Endometrial microvascular endothelial cells (primary cell): ENCODE data around the gene SIK3. TPM values are rescaled to one million over a fixed set of nuclear protein-coding genes. Genes with fewer than 3 reads are reported as not detected.
"Not testable (repeated sequence)": the region's sequence is repeated elsewhere in the genome, so short reads cannot be mapped to it uniquely, and the experiment has no call there.

Source experiments
- in situ Hi-C: cut with HindIII; loops from 2 replicates; pipeline ENCODE4 v1.10.0; 2017; ENCODE audit warnings: low sequenced_read_pairs, low pct_unique_long_range_greater_than_20kb; ENCODE audit errors: inconsistent ontology term
- total RNA-seq: library from RNA; depleted of rRNA; stranded (reverse); fragments of >200 nt; gene quantifications from one replicate; pipeline ENCODE4 v1.2.3, GENCODE V29; 2015; ENCODE audit errors: inconsistent ontology term

The SIK3 gene
- 7.9 TPM for total RNA-seq

GRCh38 chr11:117098269-117099232, at the start of gene SIK3:
TSS of gene SIK3 (minus strand) at chr11:117098428. CDS start at chr11:117098415, 13 bp downstream.
- in situ Hi-C loops = no loop called here

DNA sequence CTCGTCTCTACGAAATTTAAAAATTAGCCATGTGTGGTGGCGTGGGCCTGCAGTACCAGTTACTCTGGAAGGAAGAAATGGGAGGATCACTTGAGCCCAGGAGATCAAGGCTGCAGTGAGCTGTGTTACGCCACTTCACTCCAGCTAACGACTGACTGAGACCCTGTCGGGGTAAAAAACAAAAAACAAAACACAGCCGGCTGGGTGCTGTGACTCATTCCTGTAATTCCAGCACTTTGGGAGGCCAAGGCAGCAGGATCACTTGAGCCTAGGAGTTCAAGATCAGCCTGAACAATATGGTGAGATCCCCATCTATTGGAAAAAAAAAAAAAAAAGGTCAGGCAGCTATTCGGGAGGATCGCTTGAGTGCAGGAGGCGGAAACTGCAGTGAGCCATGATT, 48.3 kb upstream of the SIK3 start:
- in situ Hi-C loops = no loop called here

- in situ Hi-C loops = no loop called here
Measured at GRCh38 chr11:117145393-117145761, 47.1 kb upstream of the SIK3 start.

- in situ Hi-C loops = no loop called here
Measured at GRCh38 chr11:117144477-117145392, 46.5 kb upstream of the SIK3 start.

- in situ Hi-C loops = no loop called here
Measured at GRCh38 chr11:117143871-117144476, 45.7 kb upstream of the SIK3 start, which contains the start of gene PAFAH1B2. TSS of gene PAFAH1B2 (plus strand) at chr11:117144287. CDS start at chr11:117152448, 8,161 bp downstream.

DNA sequence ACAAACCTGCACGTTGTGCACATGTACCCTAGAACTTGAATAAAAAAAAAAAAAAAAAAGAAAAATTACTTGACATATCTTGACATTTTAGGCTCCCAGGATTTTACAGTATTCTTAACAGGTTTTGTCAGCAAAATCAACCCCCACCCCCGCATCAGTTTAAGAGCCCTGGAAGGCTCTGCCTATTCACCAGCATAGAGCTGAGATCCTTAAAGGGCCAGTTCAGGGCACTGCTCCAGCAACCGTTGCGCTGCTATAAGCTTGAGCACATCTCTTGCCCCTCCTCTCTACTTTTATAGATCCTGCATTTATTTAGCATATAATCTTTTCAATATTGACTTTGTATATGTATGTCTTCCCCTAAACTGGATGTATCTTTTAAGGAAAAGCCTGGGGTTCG, 45.2 kb upstream of the SIK3 start:
- in situ Hi-C loops = no loop called here

- in situ Hi-C loops = not testable (repeated sequence)
Measured at GRCh38 chr11:117137223-117138086, 39.2 kb upstream of the SIK3 start.

DNA sequence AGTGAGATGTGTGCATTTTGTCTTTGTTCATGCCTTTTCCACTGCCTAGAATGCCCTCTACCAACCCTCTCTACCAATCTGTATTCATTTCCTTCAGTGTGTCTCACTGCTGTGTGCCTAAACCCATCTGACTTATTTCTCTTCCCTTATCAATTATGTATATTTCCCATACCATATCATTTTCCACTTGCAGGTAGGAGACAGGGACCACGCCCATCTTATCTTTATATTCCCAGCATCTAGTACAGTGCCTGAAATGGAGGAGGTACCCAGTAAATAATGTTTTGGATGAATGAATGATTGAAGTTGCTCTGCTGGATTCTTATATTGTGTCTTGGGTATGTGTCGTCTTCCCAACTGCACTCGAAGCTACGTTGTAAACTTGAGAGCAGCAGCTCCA, 36.8 kb upstream of the SIK3 start:
- in situ Hi-C loops = not testable (repeated sequence)

DNA sequence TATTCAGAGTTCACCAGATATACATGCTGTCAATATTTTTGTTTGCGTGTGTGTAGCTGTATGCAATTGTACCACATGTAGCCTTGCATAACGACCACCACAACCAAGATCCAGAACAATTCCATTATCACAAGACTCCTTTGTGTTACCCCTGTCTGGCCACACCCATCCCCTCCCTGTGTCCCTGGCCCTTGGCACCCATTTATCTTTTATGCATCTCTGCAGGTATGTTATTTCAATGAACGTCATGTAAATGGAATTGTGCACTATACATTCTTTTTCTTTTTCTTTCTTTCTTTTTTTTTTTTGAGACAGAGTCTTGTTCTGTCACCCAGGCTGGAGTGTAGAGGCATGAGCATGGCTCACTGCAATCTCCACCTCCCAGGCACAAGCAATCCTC, 36.2 kb upstream of the SIK3 start:
- in situ Hi-C loops = no loop called here

DNA sequence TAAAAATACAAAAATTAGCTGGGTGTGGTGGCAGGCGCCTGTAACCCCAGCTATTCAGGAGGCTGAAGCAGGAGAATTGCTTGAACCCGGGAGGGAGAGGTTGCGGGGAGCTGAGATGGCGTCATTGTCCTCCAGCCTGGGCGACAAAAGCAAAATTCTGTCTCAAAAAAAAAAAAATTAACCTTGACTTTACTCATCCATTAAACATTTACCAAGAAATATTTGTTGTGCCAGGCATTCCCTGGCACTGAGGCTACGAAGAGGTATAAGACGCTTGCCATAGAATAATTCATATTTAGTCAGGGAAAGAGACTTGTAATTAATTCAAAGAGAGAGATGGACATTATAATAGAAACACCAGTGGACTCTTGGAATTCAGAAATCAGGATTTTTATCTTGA, 32.7 kb upstream of the SIK3 start:
- in situ Hi-C loops = no loop called here

GRCh38 chr11:117130396-117130795, 32.2 kb upstream of the SIK3 start:
- in situ Hi-C loops = not testable (repeated sequence)

DNA sequence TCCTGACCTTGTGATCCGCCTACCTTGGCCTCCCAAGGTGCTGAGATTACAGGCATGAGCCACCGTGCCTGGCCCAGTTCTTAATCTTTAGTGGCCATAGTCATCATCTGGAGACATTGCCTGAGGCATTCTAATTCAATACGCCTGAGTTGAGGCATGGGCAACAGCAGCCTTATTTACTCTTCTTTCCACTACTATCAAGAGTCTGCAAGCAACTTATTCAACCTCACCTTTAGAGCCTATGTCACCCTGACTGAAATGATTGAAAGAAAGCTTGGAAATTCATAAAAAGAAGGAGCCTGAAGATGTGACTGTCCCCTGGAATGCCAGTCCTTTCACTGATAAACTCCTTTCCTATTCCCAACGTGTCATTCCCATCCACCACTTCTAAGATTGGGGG, 30.1 kb upstream of the SIK3 start:
- in situ Hi-C loops = no loop called here

DNA sequence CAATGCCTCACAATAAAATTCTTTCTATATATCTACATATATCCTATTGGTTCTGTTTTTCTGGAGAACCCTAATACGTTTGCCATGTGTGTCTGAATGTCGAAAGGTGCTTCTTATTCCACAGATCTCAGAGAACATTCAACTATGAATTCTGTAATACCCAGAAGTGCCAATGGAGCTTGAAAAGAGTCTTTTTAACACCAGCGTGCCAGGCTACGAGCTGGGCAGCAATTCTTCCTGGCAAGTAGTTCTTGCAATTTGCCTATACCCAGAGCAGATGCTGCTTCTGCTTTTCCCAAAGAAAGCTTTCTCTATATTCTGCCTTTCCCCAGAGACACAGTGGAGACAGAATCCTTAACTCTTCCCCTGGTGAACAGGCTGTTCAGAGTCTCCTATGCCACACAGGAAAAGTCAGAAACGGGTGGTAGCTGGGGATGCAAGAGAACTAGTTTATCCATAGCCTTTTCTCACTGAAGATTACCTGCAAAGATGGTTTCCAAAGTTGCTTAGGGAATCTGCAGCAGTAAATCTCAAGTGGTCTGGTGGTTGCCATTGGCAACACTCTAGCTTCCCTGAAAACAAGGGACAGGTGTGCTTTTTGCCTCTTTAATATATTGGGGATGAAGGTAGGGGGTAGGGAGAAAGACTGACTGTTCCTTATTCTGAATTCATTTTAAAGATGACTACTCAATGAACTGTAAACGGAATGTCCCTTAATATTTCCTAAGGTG, 29.1 kb upstream of the SIK3 start:
- in situ Hi-C loops = no loop called here

- in situ Hi-C loops = no loop called here
Measured at GRCh38 chr11:117126223-117126965, 28.2 kb upstream of the SIK3 start.

- in situ Hi-C loops = no loop called here
Measured at GRCh38 chr11:117122556-117122955, 24.3 kb upstream of the SIK3 start.

- in situ Hi-C loops = no loop called here
Measured at GRCh38 chr11:117121176-117121575, 22.9 kb upstream of the SIK3 start.

DNA sequence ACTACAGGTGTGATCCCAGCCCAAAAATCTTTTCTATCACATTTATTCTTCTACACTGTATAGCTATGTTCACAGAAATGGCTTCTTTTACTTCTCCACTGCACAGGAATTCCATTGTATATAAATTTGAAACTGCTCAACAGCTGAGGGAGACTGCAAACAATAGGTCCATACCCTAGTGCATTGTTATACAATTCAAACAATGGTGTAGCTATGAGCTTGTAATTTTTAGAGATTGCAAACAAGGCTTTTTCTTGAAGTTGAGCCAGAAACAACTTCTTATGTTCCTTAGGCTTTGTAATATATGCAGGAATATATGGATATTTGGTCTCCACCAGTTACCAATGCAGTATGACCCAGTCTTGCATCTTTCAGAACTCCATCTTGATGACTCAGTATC, 19.5 kb upstream of the SIK3 start:
- in situ Hi-C loops = no loop called here
